RWPE2 (cell line): ENCODE measurements around the gene SUMF2.
A peak's percentile ranks its signal among the peaks of the same experiment; 100 is the strongest.
"Not testable (repeated sequence)": the region's sequence is repeated elsewhere in the genome, so short reads cannot be mapped to it uniquely, and the experiment has no call there.

ENCODE experiments used
- ATAC-seq: fragments of 200-7000 bp; cut with Tn5 transposase; 3 replicates; pipeline ENCODE4 v1.9.1; 2021; ENCODE audit warnings: low read depth
- DNase-seq: peaks from one replicate; pipeline ENCODE4 v3.0.0-alpha.2; 2020; ENCODE audit warnings: low spot score
- H3K27ac ChIP-seq: fragments of 450-650 bp; 2 replicates; pipeline ENCODE4 v1.5.1; 2017; ENCODE audit warnings: mild to moderate bottlenecking; ENCODE audit not compliant: poor library complexity, severe bottlenecking
- H3K27me3 ChIP-seq: fragments of 250-450 bp; sonication (Bioruptor Pico); 2 replicates; pipeline ENCODE4 v1.5.1; 2021; ENCODE audit warnings: mild to moderate bottlenecking, moderate library complexity; ENCODE audit not compliant: insufficient read depth, poor library complexity, severe bottlenecking
- H3K36me3 ChIP-seq: fragments of 250-450 bp; sonication (Bioruptor Pico); 2 replicates; pipeline ENCODE4 v1.5.1; 2020; ENCODE audit warnings: low read depth, mild to moderate bottlenecking, moderate library complexity
- H3K4me1 ChIP-seq: fragments of 250-450 bp; sonication (Bioruptor Pico); 2 replicates; pipeline ENCODE4 v1.5.1; 2021; ENCODE audit warnings: mild to moderate bottlenecking, moderate library complexity; ENCODE audit not compliant: insufficient read depth, poor library complexity, severe bottlenecking
- H3K4me3 ChIP-seq: fragments of 250-450 bp; sonication (Bioruptor Pico); 2 replicates; pipeline ENCODE4 v1.5.1; 2021; ENCODE audit warnings: mild to moderate bottlenecking, moderate library complexity; ENCODE audit not compliant: severe bottlenecking
- H3K9me3 ChIP-seq: fragments of 250-450 bp; sonication (Bioruptor Pico); 2 replicates; pipeline ENCODE4 v1.5.1; 2021; ENCODE audit warnings: mild to moderate bottlenecking, moderate library complexity; ENCODE audit not compliant: severe bottlenecking
- CTCF ChIP-seq: fragments of 450-650 bp; IDR thresholded peaks from one replicate; pipeline ENCODE4 v1.5.1; 2017; ENCODE audit warnings: mild to moderate bottlenecking, moderate library complexity; ENCODE audit not compliant: poor library complexity, severe bottlenecking

The SUMF2 gene

GRCh38 chr7:56081626-56082340, 17.7 kb downstream of the SUMF2 start:
- Histone ChIP-seq H3K36me3 (peaks cover 23% of the 10 kb centered on the region), H3K27ac (no peak overlapping the region), H3K4me1 (no peaks in the 10 kb centered on the region), H3K4me3 (no peak overlapping the region), H3K9me3 (no peaks in the 10 kb centered on the region), H3K27me3 (no peaks in the 10 kb centered on the region)
- DNase-seq (no peak), ATAC-seq (no peak)
- no peak for TF ChIP-seq CTCF

- no peak overlapping the region for H3K4me3 ChIP-seq
- no peak overlapping the region for H3K27ac ChIP-seq
- DNase-seq = no peak
- peak; percentile 16; the same call in 2 of the 3 replicates for ATAC-seq
- TF ChIP-seq CTCF = no peak
- no peaks in the 10 kb centered on the region for H3K4me1 ChIP-seq
- no peaks in the 10 kb centered on the region for H3K9me3 ChIP-seq
- peaks cover 13% of the 10 kb centered on the region for H3K36me3 ChIP-seq
- no peaks in the 10 kb centered on the region for H3K27me3 ChIP-seq
Measured at GRCh38 chr7:56083150-56083785, 19.2 kb downstream of the SUMF2 start.

GRCh38 chr7:56086761-56087160, 22.7 kb downstream of the SUMF2 start:
- no peak for DNase-seq
- no peak for TF ChIP-seq CTCF
- Histone ChIP-seq H3K27me3 (no peaks in the 10 kb centered on the region), H3K9me3 (no peaks in the 10 kb centered on the region), H3K36me3 (no peaks in the 10 kb centered on the region), H3K4me3 (no peak overlapping the region), H3K27ac (no peak overlapping the region), H3K4me1 (no peaks in the 10 kb centered on the region)
- ATAC-seq = no peak

GRCh38 chr7:56087445-56087844, 23.4 kb downstream of the SUMF2 start:
- no peak overlapping the region for H3K4me3 ChIP-seq
- no peak for ATAC-seq
- no peak for DNase-seq
- H3K4me1 ChIP-seq = no peaks in the 10 kb centered on the region
- no peaks in the 10 kb centered on the region for H3K9me3 ChIP-seq
- no peaks in the 10 kb centered on the region for H3K36me3 ChIP-seq
- TF ChIP-seq CTCF = no peak
- no peak overlapping the region for H3K27ac ChIP-seq
- H3K27me3 ChIP-seq = no peaks in the 10 kb centered on the region

GRCh38 chr7:56091591-56091990, 27.5 kb downstream of the SUMF2 start:
- TF ChIP-seq CTCF = no peak
- no peak for DNase-seq
- Histone ChIP-seq H3K36me3 (no peaks in the 10 kb centered on the region), H3K27me3 (no peaks in the 10 kb centered on the region), H3K27ac (no peak overlapping the region), H3K9me3 (no peaks in the 10 kb centered on the region), H3K4me3 (no peak overlapping the region), H3K4me1 (no peaks in the 10 kb centered on the region)
- ATAC-seq = 0 out of 3 replicates have a peak, but pooled peaks have one; percentile 5

- not testable (repeated sequence) for H3K36me3 ChIP-seq, ATAC-seq, H3K9me3 ChIP-seq, H3K4me3 ChIP-seq, H3K27me3 ChIP-seq, DNase-seq, H3K4me1 ChIP-seq, H3K27ac ChIP-seq
Measured at GRCh38 chr7:56092388-56092787, 28.3 kb downstream of the SUMF2 start.
